ENCODE data around the gene SIKE1. TPM values are rescaled to one million over a fixed set of nuclear protein-coding genes. Genes with fewer than 3 reads are reported as not detected.

The SIKE1 gene
- total RNA-seq, 1 donor from 2014 or later: 43.4 TPM

Other genes starting within 250 kb of the SIKE1 start
- 31.1 and 35.1 TPM in 2 replicates for gene BCAS2, start 199.1 kb downstream of the SIKE1 start, total RNA-seq
- gene DENND2C, start 110.6 kb downstream of the SIKE1 start, total RNA-seq: 11.3 and 17.1 TPM in 2 replicates
- 8.1 and 13.6 TPM in 2 replicates for gene AMPD1, start 85.1 kb downstream of the SIKE1 start, total RNA-seq
- 57.6 and 70.7 TPM in 2 replicates for gene NRAS, start 63.9 kb downstream of the SIKE1 start, total RNA-seq
- 1,775 and 1,819 TPM in 2 replicates for gene CSDE1, start 22.7 kb downstream of the SIKE1 start, total RNA-seq
- not detected in 2 replicates for gene SYCP1, start 74.2 kb upstream of the SIKE1 start, total RNA-seq
- not detected in 2 replicates for gene TSHB, start 249.1 kb upstream of the SIKE1 start, total RNA-seq

Measured in myocyte (in vitro differentiated cells).